Activated naive CD8-positive, alpha-beta T cell treated with anti-CD3 and anti-CD28 coated beads, Interleukin-2, amount 50 U/mL, for 16 hours (primary cell): ENCODE data around the gene CEP72.
A peak's percentile ranks its signal among the peaks of the same experiment; 100 is the strongest.
"Not testable (repeated sequence)": the region's sequence is repeated elsewhere in the genome, so short reads cannot be mapped to it uniquely, and the experiment has no call there.

ENCODE experiments used
- DNase-seq: peaks from one replicate; pipeline ENCODE4 v3.0.0-alpha.2; 2020; ENCODE audit warnings: low read depth, low spot score

Gene CEP72

DNA sequence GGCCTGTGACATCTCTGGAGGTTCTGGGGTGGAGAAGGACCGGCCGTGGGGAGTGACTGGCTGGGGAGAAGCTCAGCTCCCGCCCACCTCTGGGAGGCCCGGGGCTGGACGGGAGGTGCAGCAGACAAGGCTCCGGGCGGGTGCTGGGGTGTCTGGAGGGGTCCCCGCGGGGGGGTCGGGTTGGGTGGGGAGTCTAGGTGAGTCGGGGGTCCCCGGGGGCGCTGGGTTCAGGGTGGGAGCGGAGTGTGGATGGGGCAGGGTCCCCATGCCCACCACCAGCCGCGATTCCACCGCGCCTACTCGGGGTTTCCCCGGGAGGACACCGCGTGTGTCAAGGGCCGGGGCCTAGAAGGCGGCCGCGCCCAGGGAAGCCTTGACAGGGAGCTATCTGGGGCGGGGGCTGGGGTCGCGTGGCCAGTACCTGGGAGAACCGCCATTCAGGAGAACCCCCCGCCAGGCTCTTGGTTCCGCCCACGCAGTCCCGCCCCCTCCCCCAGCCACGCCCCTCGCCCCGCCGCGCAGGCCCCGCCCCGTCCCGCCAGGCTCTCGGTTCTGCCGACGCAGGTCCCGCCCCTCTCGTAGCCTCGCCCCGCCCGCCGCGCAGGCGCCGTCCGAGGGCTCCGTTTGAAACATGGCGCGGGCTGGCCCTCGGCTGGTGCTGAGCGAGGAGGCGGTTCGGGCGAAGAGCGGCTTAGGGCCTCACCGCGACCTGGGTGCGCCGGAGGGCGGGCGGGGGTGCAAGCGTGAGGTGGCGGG lies at the start of gene CEP72:
Gene CEP72 (plus strand): TSS at position 610 of the 756 bp plus-strand sequence. CDS start 22 bp downstream, at position 632.
- DNase-seq = peak; percentile 78

GRCh38 chr5:565782-566440 lies 46.2 kb upstream of the CEP72 start:
- no peak for DNase-seq

DNA sequence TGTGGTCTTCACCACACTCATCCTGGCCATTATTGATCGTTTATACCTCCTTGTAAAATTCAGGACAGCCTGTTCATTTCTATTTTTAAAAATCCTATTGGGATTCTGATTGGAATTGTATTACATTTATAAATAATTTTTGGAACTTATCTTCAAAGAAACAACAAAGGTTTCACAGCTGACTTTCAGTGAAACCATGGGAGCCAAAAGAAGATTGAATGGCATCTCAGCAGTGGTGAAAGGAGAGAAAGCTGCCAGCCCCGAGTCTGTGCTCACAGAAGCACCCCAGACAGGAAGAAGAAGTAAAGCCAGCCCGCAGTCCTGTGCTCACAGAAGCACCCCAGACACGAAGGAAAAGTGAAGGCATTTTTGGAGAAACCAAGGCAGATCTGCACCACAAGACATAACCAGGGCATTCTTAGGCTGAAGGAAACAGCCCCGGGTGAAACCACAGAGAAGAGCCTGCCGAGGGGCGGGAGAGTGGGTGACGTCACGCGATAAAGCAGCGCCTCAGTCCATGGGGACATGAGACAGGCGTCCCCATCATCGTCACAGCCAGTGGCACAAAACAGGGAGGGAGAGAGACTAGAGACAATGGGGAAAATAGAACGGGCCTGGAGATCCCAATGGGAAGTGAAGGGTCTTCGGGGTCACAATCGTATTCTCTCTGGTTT lies 45.4 kb upstream of the CEP72 start:
- DNase-seq = no peak

GRCh38 chr5:567664-568060 lies 44.5 kb upstream of the CEP72 start:
- DNase-seq = no peak

DNA sequence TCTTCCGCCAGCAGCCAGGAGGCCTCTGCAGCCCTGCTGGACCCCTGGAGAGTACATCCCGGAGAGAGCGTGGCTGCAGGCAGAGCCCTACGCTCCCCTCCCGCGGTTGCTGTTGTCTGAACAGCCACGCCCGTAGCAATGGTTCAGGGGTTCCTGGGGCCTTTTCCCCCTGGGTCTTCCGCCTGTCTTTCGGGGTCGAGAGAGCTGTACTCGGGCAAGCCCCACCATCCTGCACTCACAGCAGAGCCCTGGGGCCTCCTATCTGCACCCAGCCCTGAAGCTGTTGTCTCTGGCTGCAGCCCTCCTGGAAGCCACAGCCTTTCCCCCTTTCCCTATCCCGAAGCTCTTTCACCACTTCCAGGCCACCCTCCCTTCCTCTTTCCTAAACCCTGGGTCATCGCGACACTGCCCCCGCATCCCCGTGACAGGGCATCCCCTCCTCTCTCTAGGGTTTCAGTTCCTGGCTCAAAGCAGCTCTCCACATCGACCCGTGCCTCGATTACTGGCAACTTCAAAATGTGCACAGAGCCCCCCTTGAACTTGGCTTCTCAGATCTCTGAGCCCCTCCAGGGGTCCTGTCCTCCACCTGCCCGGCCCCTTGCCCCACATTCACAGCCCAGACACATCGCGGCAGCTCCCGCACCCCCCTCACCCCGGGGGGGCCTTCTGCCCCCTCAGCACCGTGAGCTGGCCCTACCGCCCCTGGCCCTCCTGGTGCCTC lies 43.9 kb upstream of the CEP72 start:
- DNase-seq = no peak

DNA sequence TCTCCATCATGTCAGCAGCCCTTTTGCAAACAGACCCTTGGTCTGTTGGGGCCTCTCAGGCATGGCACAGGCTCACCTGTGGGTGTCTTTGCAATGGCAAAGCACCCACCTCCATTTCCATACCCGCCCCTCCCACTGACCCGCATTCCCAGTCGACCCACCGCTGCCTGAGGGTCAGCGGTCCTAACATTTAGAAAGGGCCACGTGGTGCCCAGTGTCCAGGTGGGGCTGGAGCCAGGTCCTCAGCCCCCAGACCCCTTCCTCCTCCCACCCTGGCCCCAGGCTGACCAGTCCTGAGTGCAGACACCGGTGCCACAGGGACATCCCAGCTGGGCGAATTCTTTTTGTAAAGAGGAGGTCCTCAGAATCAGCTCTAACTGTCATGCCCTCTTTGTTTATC lies 43.3 kb upstream of the CEP72 start:
- no peak for DNase-seq

DNA sequence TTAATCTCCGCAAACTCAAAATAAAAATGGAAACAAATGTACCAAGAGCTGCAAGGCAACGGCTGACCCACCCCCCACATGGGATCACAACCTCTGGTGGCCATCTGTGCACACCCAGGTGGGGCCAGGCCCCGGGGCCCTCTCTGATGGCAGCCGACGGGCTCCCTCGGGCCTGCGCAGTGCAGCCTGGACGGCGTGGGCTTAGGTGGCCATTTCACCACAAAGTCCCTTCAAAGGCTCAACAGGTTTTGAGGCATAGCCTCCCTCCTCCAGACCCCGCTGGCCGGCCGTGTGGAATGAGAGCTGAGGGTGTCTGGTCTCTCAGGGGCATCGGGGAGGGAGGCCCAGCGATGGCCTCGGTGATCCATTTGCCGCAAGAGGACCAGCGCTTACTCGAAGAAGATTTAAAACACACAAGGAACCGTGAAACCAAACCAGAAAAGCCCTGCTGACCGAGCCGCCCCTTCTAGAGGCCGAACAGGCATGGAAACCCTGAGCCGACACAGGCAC lies 42.7 kb upstream of the CEP72 start:
- no peak for DNase-seq

DNA sequence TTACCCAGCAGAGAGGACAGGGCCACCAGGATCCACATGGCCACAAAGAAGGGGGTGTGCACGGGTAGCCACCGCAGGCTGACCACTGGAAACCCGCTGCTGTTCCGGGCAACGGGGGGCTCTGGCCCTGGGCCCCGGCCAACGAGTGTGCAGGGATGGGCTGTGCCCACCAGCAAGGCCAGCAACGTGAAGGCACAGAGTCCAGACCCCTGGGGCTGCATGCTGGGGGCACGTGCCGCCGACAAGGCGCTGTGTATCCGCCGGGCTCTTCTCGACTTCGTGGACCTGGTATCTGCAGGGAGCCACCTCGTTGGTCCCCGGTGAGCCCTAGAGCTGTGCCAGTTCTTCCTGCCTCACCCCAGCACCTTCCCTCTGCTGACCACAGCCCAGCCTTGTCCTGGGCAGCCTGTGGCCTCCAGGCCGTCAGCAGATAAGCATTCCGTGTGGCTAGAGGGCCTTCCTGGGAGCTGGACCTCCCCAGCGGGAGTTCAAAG lies 42.2 kb upstream of the CEP72 start:
- no peak for DNase-seq

GRCh38 chr5:570446-570845 lies 41.7 kb upstream of the CEP72 start:
- DNase-seq = no peak

DNA sequence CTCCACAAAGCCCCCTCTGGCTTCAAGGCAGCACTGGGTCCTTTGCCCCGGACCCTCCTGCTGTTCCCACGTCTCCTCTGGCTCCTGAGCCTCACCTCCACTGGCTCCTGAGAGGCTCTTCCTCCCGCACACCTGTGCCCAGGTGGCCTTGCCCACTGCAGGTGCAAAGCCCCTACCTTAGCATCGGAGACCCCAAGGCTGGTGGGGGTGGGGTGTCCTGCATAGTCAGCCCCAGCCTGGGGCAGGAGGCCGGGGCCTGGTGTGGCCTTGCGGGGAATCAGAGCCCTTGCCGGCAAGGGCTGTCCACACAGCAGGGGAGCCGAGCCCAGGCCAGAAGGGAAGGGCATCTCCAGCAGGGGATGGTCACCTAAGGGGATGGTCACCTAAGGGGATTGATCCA lies 41.3 kb upstream of the CEP72 start:
- DNase-seq = no peak

DNA sequence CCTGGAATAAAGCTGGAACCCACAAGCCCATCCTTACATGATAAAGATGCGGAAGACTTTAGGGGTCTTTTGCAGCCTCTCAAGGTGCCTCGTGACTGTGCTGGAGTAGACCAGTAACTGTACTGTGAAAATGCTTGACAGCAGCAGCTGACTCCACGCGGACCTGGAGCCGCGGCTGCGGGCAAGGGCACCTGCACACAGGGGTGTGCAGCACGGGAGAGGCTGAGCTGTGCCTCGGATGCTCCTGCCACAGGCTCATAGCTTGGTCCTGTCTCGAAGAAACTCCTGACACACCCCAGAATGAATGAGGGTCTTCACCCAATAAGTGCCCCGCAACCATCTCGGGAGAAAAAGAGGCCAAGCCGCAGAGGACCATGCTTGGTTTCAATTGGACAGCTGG lies 40.3 kb upstream of the CEP72 start:
- no peak for DNase-seq

GRCh38 chr5:572398-573019 lies 39.6 kb upstream of the CEP72 start:
- DNase-seq = no peak

GRCh38 chr5:573206-573605 lies 38.9 kb upstream of the CEP72 start:
- no peak for DNase-seq

DNA sequence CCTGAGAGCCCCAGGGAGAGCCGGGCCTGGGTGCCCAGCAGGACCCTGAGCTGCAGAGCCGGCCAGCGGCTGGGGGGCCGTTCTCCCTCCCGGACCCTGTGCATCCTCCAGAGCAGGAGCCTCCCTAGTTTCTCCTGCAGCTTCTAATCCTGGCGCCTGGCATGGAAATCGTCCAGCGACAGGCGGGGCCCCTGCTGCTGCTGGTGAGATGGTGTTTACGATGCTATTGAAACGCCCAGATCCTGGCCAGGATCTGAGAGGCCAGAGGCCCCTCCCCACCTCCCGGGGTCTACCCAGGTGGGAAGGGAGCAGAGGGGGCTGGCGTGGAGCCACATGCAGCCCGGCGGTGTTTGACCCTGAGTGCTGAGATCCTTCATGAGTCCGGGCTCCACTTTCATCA lies 38.2 kb upstream of the CEP72 start:
- no peak for DNase-seq

DNA sequence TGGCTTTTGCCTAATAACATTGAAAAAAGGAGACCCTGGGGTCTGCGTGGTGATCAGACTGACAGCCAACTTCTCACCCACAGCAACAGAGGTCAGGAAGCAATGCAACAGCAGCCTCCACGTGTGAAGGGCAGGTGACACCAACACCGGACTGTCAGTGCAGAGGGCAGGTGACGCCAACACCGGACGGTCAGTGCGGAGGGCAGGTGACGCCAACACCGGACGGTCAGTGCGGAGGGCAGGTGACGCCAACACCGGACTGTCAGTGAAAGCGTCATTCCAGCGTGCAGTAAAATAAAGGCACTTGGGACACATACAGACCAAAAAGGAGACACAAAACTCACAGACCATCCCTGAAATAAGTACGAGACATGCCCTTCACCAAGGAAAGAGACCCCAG lies 37.2 kb upstream of the CEP72 start:
- DNase-seq = no peak

- DNase-seq = no peak
Measured at GRCh38 chr5:575636-576035, 36.5 kb upstream of the CEP72 start.

- not testable (repeated sequence) for DNase-seq
Measured at GRCh38 chr5:577214-577613, 34.9 kb upstream of the CEP72 start.

DNA sequence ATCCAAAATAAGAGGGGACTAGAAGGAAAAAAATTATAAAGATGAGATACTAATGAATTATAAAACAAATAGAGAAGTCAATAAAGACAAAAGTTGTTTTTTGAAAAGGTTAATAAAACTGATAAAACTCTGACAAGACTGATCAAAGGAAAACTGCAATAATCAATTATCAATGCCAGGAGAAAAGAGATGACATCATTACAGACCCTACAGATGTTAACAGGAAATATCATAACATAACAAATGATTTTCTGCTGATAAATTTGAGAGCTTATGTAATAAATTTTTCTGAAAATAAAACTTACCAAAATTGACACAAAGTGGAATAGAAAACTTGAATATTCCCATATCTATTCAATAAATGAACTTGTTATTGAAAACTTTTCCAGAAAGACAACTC lies 34.3 kb upstream of the CEP72 start:
- DNase-seq = no peak

GRCh38 chr5:579211-579610 lies 32.9 kb upstream of the CEP72 start:
- DNase-seq = no peak

DNA sequence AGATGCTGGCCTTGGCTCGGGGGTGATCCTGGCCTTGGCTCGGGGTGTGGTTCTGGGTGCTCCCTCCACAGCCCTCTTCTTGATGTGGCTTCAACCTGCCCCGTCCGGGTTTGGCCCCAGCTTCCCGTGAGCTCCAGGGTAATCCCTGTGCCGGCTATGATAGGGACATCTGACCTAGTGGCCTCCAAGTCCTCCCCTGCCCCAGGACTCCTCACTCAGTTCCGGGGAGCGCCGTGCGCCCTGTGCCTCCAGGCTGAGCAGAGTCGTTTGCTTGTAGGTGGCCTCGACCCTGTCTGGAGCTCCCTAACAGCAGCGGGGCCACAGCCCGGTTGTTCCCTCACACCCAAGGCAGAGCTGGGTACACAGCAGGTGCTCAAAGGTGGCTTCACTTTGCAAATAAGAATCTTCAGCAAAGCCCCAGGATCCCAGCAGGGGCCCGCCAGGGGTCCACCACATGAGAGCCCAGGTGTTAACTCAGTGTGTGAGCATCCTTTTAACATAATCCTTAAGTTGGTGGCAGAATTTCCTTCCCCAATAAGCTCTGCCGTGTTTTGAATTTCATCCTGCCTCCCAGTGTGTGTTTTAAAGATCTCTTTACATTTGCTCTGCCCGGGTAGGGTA lies 32.3 kb upstream of the CEP72 start:
- DNase-seq = no peak

DNA sequence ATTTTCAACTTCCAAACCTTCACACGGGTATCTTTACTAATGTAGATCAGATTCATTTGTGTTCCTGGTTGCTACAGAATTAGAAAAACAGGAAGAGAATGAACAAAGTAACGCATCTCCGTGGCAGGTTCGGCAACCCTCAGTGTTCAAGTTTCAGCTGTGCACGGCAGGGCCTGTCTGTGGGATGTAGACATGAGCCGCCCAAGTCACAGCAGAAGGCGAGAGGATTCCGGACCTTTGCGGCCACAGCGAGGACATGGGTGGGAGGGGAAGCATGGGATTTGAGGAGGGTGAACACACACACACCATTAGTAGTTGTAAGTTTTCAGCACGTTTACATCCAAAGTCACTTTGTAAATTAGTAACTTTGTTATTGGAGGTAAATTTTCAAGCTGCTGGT lies 31.7 kb upstream of the CEP72 start:
- no peak for DNase-seq
